Erythroblast (primary cell): ENCODE measurements around the gene LRRC74B.

ENCODE experiments used
- GATA1 ChIP-seq: IDR thresholded peaks from 2 replicates; pipeline ENCODE4 v1.6.1; 2011; ENCODE audit warnings: low read depth, mild to moderate bottlenecking, control low read depth, low read length, moderate library complexity
- POLR2A ChIP-seq: IDR thresholded peaks from 2 replicates; pipeline ENCODE4 v1.6.1; 2011; ENCODE audit warnings: mild to moderate bottlenecking, low read length

DNA sequence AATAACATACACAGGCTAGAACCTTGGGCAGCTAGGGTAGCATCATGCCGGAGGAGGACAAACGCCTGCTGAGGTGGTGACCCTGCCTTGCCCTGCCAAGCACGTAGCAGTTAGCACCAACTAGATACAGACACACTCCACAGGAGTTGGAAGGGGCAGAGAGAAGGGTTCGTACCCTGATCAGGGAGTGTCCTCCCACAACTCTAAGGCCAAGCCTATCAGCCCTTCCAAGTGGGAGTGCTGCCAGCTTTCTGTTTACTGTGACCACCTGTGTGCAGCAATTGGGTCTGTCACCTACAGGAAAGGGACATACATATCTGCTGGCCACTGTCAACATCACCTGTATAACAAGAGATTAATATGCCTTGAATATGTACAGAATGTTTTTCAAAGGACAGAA, 42.0 kb upstream of the LRRC74B start:
- no peak for TF ChIP-seq POLR2A
- TF ChIP-seq GATA1 = no peak
